Esophagus muscularis mucosa (tissue), 4 donors: ENCODE measurements around the gene XRCC3. TPM values are rescaled to one million over a fixed set of nuclear protein-coding genes. Genes with fewer than 3 reads are reported as not detected.

Experiments used
- DNase-seq: peaks from one replicate; pipeline ENCODE4 v3.0.0-alpha.2; 2017; ENCODE audit errors: extremely low spot score
- H3K27ac ChIP-seq, 4 donors: fragments of 200-600 bp; sonication (generic); replicated peaks in 1 of 4; 1 replicate in 3 of 4; 2 replicates in 1 of 4; pipeline ENCODE4 v1.5.1; 2016 to 2019; ENCODE audit warnings: mild to moderate bottlenecking in 1 of 4
- H3K27me3 ChIP-seq, 4 donors: fragments of 200-600 bp; sonication (generic); one replicate each; pipeline versions ENCODE4 v1.5.1 to v1.6.0; 2016 to 2019
- H3K36me3 ChIP-seq, 4 donors: fragments of 200-600 bp; sonication (generic); one replicate each; pipeline ENCODE4 v1.5.1; 2016 to 2019
- H3K4me1 ChIP-seq, 4 donors: fragments of 200-600 bp; sonication (generic); one replicate each; pipeline ENCODE4 v1.5.1; 2016 to 2019
- H3K4me3 ChIP-seq, 4 donors: fragments of 200-600 bp; sonication (generic); 1 replicate in 2 of 4; 2 replicates in 2 of 4; pipeline ENCODE4 v1.5.1; 2016 to 2019; ENCODE audit warnings: mild to moderate bottlenecking in 4 of 4, moderate library complexity in 1 of 4
- H3K9me3 ChIP-seq, 4 donors: fragments of 200-600 bp; sonication (generic); 1 replicate in 3 of 4; 2 replicates in 1 of 4; pipeline ENCODE4 v1.5.1; 2016 to 2019
- EP300 ChIP-seq: sonication (generic); formaldehyde crosslinking; IDR thresholded peaks from one replicate; pipeline ENCODE4 v1.6.1; 2017; ENCODE audit warnings: antibody characterized with exemption
- POLR2A ChIP-seq: fragments of 450-650 bp; IDR thresholded peaks from one replicate; pipeline ENCODE4 v1.6.1; 2017; ENCODE audit warnings: antibody characterized with exemption, moderate library complexity, mild to moderate bottlenecking, low read depth
- POLR2AphosphoS5 ChIP-seq, 2 donors: sonication (generic); formaldehyde crosslinking; IDR thresholded peaks; one replicate each; pipeline ENCODE4 v1.6.1; 2017; ENCODE audit warnings: antibody characterized with exemption in 2 of 2
- WGBS: methylation state at CpG from one replicate; pipeline ENCODE4 v1.1.5; 2018; 5-methylcytosine and 5-hydroxymethylcytosine counted together
- intact Hi-C: fragments of 100-400 bp; cut with DNase I; formaldehyde crosslinking; loops from one replicate; pipeline ENCODE4 v1.15.1; 2023
- total RNA-seq, 4 donors: library from RNA; depleted of rRNA; stranded (reverse); fragments of >200 nt; gene quantifications; one replicate each; pipeline versions ENCODE4 v1.1.0 to v1.2.1, GENCODE V29; 2016
- TF ChIP-seq, protein P1 (sequence below), 3 experiments: fragments of 200-600 bp in 2 of 3; fragments of 450-650 bp in 1 of 3; sonication (generic) in 2 of 3; IDR thresholded peaks; one replicate each; pipeline ENCODE4 v1.5.1; 2017 to 2019; ENCODE audit warnings: antibody characterized with exemption in 3 of 3, mild to moderate bottlenecking in 2 of 3, moderate library complexity in 1 of 3

The XRCC3 gene
- total RNA-seq, 4 donors from 2014 or later: 1.6 to 5.4 (median 2.1) TPM

DNA sequence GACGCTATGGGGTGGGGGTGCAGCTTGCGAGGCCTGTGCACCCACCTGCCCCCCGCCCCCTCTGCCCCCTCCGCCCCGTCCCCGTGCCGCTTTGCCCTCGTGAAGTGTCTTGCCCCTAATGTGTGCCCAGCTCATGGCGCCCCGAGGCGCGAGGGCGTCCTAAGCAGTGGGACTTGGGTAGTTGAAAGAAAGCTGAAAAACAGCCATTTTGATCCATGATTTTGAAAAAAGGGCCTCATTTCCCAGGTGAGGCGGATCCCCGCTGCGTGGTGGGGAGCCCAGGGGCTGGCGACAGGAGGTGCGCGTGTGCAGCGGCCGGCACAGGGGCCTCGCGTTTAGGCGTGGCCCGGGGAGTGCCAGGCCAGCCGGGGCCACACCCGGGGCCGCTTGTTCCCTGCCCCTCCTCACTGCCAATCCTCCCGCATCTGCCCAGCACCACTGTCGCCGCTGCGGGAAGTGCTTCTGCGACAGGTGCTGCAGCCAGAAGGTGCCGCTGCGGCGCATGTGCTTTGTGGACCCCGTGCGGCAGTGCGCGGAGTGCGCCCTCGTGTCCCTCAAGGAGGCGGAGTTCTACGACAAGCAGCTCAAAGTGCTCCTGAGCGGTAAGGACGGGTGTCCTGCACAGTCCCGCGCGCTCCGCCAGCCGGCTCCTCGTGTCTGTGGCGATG lies 12.2 kb upstream of the XRCC3 start:
- H3K27ac ChIP-seq: no peak overlapping the region
- H3K4me3 ChIP-seq: no peak overlapping the region
- intact Hi-C loops: no loop called here
- no peaks in the 10 kb centered on the region for H3K27me3 ChIP-seq
- H3K9me3 ChIP-seq: no peaks in the 10 kb centered on the region
- no peak for DNase-seq
- peaks cover 21 to 68% (median 53%) of the 10 kb centered on the region in 4 donors for H3K36me3 ChIP-seq
- TF ChIP-seq EP300 (no peak), POLR2A (no peak), POLR2AphosphoS5 (IDR thresholded peaks at IDR 0.05) (no peak)
- TF ChIP-seq, protein P1, sequence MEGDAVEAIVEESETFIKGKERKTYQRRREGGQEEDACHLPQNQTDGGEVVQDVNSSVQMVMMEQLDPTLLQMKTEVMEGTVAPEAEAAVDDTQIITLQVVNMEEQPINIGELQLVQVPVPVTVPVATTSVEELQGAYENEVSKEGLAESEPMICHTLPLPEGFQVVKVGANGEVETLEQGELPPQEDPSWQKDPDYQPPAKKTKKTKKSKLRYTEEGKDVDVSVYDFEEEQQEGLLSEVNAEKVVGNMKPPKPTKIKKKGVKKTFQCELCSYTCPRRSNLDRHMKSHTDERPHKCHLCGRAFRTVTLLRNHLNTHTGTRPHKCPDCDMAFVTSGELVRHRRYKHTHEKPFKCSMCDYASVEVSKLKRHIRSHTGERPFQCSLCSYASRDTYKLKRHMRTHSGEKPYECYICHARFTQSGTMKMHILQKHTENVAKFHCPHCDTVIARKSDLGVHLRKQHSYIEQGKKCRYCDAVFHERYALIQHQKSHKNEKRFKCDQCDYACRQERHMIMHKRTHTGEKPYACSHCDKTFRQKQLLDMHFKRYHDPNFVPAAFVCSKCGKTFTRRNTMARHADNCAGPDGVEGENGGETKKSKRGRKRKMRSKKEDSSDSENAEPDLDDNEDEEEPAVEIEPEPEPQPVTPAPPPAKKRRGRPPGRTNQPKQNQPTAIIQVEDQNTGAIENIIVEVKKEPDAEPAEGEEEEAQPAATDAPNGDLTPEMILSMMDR (IDR thresholded peaks at IDR 0.05): no peak
- WGBS: 96% methylated on average over 20 of the region's 53 CpGs
- peaks cover 45 to 78% (median 69%) of the 10 kb centered on the region in 4 donors for H3K4me1 ChIP-seq

DNA sequence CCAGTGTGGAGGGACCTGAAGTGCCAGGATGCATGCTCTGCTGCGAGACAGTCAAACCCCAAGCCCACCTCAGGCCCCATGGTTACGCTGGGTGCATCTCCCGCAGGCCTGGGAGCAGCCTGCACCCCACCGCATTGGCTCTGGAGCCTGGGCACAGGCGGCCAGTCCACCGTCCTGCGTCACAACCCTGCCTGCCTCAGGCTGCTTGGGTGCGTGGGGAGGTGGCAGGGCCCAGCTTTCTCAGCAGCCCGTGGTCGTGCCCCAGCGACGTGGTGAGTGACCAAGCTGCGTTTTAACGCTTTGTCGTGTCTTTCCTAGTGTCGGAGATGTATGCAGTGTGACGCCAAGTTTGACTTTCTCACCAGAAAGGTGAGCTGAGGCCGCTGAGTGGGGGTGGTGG lies 11.2 kb upstream of the XRCC3 start:
- TF ChIP-seq, protein P1 (IDR thresholded peaks at IDR 0.05): no peak
- no peak for TF ChIP-seq POLR2A
- TF ChIP-seq EP300: no peak
- TF ChIP-seq POLR2AphosphoS5 (IDR thresholded peaks at IDR 0.05): no peak
- WGBS: 97% methylated on average over 5 of the region's 18 CpGs
- intact Hi-C loops: no loop called here
- peaks cover 46 to 86% (median 74%) of the 10 kb centered on the region in 4 donors for H3K4me1 ChIP-seq
- H3K9me3 ChIP-seq: no peaks in the 10 kb centered on the region
- peak overlapping the region in 3 of 4 donors; percentile 85 to 90 (median 87) for H3K27ac ChIP-seq
- H3K4me3 ChIP-seq: no peak overlapping the region
- no peaks in the 10 kb centered on the region for H3K27me3 ChIP-seq
- no peak for DNase-seq
- peaks cover 17 to 58% (median 43%) of the 10 kb centered on the region in 4 donors for H3K36me3 ChIP-seq

DNA sequence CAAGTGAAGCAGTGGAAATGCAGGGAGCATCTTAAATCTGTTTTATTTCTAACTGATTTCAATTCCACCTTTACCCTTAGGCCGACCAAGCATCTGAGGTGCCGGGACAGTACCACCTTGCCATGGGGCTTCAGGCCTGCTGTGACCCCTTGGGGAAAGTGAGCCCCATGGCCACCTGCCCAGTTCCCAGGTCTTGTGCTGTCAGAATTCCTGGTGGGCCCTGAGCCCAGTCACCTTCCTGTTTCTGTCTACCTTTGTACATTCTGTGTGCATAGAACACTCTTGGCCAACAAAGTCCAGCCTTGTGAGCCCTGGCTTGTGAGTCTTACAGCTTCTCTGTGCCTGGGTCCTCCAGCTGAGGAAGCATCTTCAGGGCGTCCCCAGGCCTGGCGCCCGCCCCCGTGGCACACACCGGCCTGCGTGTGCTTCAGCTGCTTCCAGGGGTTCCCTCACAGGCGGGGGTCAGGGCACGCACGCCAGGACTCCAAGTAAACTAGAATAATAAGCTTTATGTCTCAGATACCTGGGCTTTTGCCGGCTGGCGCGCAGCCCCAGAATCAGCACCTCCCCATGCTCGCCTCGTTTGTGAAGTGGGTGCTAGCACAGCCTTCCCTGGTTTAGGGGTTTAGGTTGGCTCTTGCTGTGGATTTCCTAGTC lies 10.6 kb upstream of the XRCC3 start:
- intact Hi-C loops: no loop called here
- no peak for DNase-seq
- H3K27ac ChIP-seq: peak overlapping the region; percentile 80 to 90 (median 86)

DNA sequence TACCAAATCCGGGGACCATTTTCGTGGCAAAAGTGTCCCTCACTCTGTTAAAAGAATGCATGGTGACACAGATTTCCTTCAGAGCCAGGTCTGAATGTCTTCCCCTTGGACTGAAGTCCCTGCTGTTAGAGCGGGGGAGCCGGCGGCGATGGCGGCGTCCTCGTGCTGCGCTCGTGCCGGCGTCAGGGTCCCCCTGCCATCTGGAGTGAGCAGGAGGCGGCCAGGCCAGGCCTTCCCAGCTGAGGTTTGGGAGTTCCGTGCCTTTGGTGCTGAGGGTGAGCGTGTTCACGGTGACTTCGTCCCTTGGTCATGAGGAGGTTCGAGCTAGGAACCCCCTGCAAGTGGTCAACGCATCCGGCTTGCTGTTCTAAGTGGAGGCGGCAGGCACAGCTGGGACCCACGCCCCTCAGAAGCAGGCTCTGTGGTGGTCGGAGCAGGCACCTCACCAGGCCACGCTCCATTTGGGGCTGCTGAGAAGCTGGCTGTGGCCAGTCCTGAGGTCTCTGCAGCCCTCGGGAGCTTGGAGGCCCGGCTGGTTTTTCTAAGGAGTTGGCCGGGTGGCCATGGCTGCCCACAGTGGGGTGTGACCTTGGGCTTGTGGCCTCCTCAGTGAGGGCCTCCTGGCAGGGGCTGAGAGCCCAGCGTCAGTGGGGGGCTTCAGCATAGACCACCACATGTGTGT lies 9.9 kb upstream of the XRCC3 start:
- H3K27ac ChIP-seq: peak overlapping the region; percentile 80 to 90 (median 86)
- 92% methylated on average over 24 of the region's 29 CpGs for WGBS
- no peak for DNase-seq
- H3K27me3 ChIP-seq: no peaks in the 10 kb centered on the region
- no peak overlapping the region for H3K4me3 ChIP-seq
- H3K36me3 ChIP-seq: peaks cover 15 to 47% (median 36%) of the 10 kb centered on the region in 4 donors
- H3K4me1 ChIP-seq: peaks cover 37 to 89% (median 74%) of the 10 kb centered on the region in 4 donors
- TF ChIP-seq, protein P1 (IDR thresholded peaks at IDR 0.05): no peak
- TF ChIP-seq POLR2AphosphoS5 (IDR thresholded peaks at IDR 0.05): no peak
- no peak for TF ChIP-seq EP300
- TF ChIP-seq POLR2A: no peak
- intact Hi-C loops: no loop called here
- no peaks in the 10 kb centered on the region for H3K9me3 ChIP-seq

More for the DNA sequence above, 10.6 kb upstream of the XRCC3 start:
- Histone ChIP-seq H3K36me3 (peaks cover 17 to 55% (median 41%) of the 10 kb centered on the region in 4 donors), H3K27me3 (no peaks in the 10 kb centered on the region), H3K4me1 (peaks cover 44 to 89% (median 75%) of the 10 kb centered on the region in 4 donors), H3K4me3 (no peak overlapping the region), H3K9me3 (no peaks in the 10 kb centered on the region)
- 91% methylated on average over 16 of the region's 16 CpGs for WGBS
- TF ChIP-seq POLR2AphosphoS5 (IDR thresholded peaks at IDR 0.05): no peak
- TF ChIP-seq, protein P1 (IDR thresholded peaks at IDR 0.05): no peak
- TF ChIP-seq EP300: no peak
- no peak for TF ChIP-seq POLR2A
